Caco-2 (cell line): Measurements from ENCODE around the gene PRLR. TPM values are rescaled to one million over a fixed set of nuclear protein-coding genes. Genes with fewer than 3 reads are reported as not detected.

ENCODE experiments used
- BruUV-seq: library from RNA; stranded (reverse); fragments of 400-500 nt; replicated peaks from 2 replicates; lab custom pipeline; 2021; lab: Mats Ljungman, UMichigan
- CTCF ChIA-PET: fragments of 300-600 bp; sonication (Branson Sonifier 250); formaldehyde crosslinking; loops from one replicate; lab custom pipeline; 2022; ENCODE audit warnings: antibody characterized with exemption; lab: Charles Lee
- POLR2A ChIA-PET: fragments of 300-600 bp; sonication (Branson Sonifier 250); formaldehyde crosslinking; loops from one replicate; lab custom pipeline; 2022; ENCODE audit warnings: antibody characterized with exemption; lab: Charles Lee
- DNase-seq, 2 experiments: peaks; one replicate each; pipeline versions ENCODE4 v3.0.0 to v3.0.0-alpha.2; 2020 to 2022
- H3K27me3 ChIP-seq: replicated peaks from 2 replicates; pipeline ENCODE4 v1.6.0; 2011; ENCODE audit warnings: low read length; ENCODE audit not compliant: control insufficient read depth, insufficient read depth
- H3K36me3 ChIP-seq: 2 replicates; pipeline ENCODE4 v1.5.1; 2011; ENCODE audit warnings: low read length; ENCODE audit not compliant: control insufficient read depth, insufficient read depth
- H3K4me1 ChIP-seq: fragments of 250-450 bp; sonication (Bioruptor Pico); 2 replicates; pipeline ENCODE4 v1.5.1; 2020; ENCODE audit warnings: mild to moderate bottlenecking
- H3K4me3 ChIP-seq: 2 replicates; pipeline ENCODE4 v1.5.1; 2011; ENCODE audit warnings: low read depth, mild to moderate bottlenecking, control low read depth, low read length
- H3K9me3 ChIP-seq: fragments of 250-450 bp; sonication (Bioruptor Pico); 2 replicates; pipeline ENCODE4 v1.5.1; 2020; ENCODE audit warnings: mild to moderate bottlenecking, moderate library complexity
- H3K27ac Mint-ChIP-seq: one replicate; pipeline ENCODE4 v1.8.0; 2022; ENCODE audit warnings: mixed read lengths; ENCODE audit not compliant: unreplicated experiment
- H3K27me3 Mint-ChIP-seq: one replicate; pipeline ENCODE4 v1.8.0; 2022; ENCODE audit warnings: mixed read lengths; ENCODE audit not compliant: insufficient read depth, unreplicated experiment
- H3K36me3 Mint-ChIP-seq: one replicate; pipeline ENCODE4 v1.8.0; 2022; ENCODE audit warnings: mild to moderate bottlenecking, mixed read lengths; ENCODE audit not compliant: insufficient read depth, unreplicated experiment
- H3K4me1 Mint-ChIP-seq: one replicate; pipeline ENCODE4 v1.8.0; 2022; ENCODE audit warnings: low read depth, mixed read lengths; ENCODE audit not compliant: unreplicated experiment
- H3K4me3 Mint-ChIP-seq: one replicate; pipeline ENCODE4 v1.8.0; 2022; ENCODE audit warnings: mild to moderate bottlenecking, moderate library complexity, mixed read lengths; ENCODE audit not compliant: unreplicated experiment
- H3K9me3 Mint-ChIP-seq: one replicate; pipeline ENCODE4 v1.8.0; 2022; ENCODE audit warnings: mixed read lengths; ENCODE audit not compliant: unreplicated experiment
- intact Hi-C: fragments of 100-400 bp; cut with micrococcal nuclease; formaldehyde crosslinking; loops from one replicate; pipeline ENCODE4 v1.10.0; 2022; ENCODE audit not compliant: unreplicated experiment
- total RNA-seq: library from RNA; stranded (reverse); gene quantifications from 2 replicates; pipeline ENCODE4 v1.2.3, GENCODE V29; 2022
- TF ChIP-seq, protein P1 (sequence below), 2 experiments: fragments of 200-600 bp in 1 of 2; IDR thresholded peaks; 1 replicate in 1 of 2; 2 replicates in 1 of 2; pipeline versions ENCODE4 v1.5.1 to v1.8.0; 2011 to 2022; ENCODE audit warnings: antibody characterized with exemption in 1 of 2, control low read depth in 1 of 2, inconsistent platforms in 1 of 2, low read depth in 1 of 2, low read length in 1 of 2, mild to moderate bottlenecking in 1 of 2, moderate library complexity in 1 of 2; ENCODE audit not compliant: insufficient read depth in 1 of 2, severe bottlenecking in 1 of 2, unreplicated experiment in 1 of 2

PRLR gene
- total RNA-seq, 1 experiment from 2014 or later, result 2.3 TPM

DNA sequence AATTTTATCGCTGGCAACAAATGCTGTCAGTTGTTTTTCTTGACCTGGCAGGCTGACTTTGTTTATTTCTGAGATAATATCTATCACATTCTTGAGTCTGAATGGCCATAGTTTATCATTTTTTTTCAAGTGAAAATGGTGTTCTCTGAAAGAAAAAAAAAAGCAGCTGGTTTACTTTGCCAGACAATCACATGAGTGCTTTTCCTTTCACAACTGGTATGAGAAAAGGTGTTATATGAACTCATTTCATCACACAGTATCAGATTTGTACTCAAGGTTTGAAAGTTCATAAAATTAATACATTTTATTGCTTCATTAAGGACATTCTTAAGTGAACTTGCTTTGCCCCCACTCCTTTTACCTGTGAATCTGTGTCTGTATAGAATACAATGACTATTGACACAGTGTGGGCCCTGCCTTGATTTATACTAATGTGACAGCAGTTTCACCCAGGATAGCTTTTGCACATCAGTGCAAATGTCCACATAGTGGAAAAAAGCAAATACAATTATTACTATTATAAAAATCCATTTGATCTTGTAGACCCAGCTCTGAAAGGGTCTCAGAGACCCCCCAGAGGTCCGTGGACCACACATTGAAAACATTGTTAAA is 33.1 kb upstream of the PRLR start:
- no peaks in the 10 kb centered on the region for H3K9me3 Mint-ChIP-seq

DNA sequence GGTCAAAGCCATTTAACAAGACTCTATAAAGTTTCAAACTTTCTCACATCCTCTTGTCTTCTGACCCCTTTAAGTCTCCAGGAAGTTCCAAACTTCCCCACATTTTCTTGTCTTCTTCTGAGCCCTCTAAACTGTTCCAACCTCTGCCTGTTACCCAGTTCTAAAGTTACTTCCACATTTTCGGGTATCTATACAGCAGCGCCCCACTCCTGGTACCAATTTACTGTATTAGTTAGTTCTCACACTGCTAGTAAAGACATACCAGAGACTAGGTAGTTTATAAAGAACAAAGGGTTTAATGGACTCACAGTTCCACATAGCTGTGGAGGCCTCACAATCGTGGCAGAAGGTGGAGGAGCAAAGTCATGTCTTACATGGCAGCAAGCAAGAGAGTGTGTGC is 23.3 kb upstream of the PRLR start:
- TF ChIP-seq, protein P1, sequence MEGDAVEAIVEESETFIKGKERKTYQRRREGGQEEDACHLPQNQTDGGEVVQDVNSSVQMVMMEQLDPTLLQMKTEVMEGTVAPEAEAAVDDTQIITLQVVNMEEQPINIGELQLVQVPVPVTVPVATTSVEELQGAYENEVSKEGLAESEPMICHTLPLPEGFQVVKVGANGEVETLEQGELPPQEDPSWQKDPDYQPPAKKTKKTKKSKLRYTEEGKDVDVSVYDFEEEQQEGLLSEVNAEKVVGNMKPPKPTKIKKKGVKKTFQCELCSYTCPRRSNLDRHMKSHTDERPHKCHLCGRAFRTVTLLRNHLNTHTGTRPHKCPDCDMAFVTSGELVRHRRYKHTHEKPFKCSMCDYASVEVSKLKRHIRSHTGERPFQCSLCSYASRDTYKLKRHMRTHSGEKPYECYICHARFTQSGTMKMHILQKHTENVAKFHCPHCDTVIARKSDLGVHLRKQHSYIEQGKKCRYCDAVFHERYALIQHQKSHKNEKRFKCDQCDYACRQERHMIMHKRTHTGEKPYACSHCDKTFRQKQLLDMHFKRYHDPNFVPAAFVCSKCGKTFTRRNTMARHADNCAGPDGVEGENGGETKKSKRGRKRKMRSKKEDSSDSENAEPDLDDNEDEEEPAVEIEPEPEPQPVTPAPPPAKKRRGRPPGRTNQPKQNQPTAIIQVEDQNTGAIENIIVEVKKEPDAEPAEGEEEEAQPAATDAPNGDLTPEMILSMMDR (IDR thresholded peaks at IDR 0.05; ENCODE audit: insufficient read depth in 1 of 2, low read depth in 1 of 2, low read length in 1 of 2, severe bottlenecking in 1 of 2, unreplicated experiment in 1 of 2), result no peak
- H3K4me1 Mint-ChIP-seq, result no peaks in the 10 kb centered on the region
- CTCF ChIA-PET, result no interaction called here

More for the DNA sequence above, 33.1 kb upstream of the PRLR start:
- DNase-seq, result no peak
- Histone ChIP-seq H3K36me3 (no peaks in the 10 kb centered on the region), H3K4me3 (no peak overlapping the region), H3K4me1 (no peaks in the 10 kb centered on the region), H3K9me3 (no peaks in the 10 kb centered on the region), H3K27me3 (no peaks in the 10 kb centered on the region)
- no TSS peak for BruUV-seq
- ChIA-PET POLR2A (no interaction called here), CTCF (no interaction called here)
- TF ChIP-seq, protein P1 (IDR thresholded peaks at IDR 0.05; ENCODE audit: insufficient read depth in 1 of 2, low read depth in 1 of 2, low read length in 1 of 2, severe bottlenecking in 1 of 2, unreplicated experiment in 1 of 2), result no peak
- Mint-ChIP-seq H3K36me3 (no peaks in the 10 kb centered on the region), H3K4me3 (no peak overlapping the region), H3K27ac (no peak overlapping the region), H3K4me1 (no peaks in the 10 kb centered on the region), H3K27me3 (no peaks in the 10 kb centered on the region)
- intact Hi-C loops, result no loop called here

DNA sequence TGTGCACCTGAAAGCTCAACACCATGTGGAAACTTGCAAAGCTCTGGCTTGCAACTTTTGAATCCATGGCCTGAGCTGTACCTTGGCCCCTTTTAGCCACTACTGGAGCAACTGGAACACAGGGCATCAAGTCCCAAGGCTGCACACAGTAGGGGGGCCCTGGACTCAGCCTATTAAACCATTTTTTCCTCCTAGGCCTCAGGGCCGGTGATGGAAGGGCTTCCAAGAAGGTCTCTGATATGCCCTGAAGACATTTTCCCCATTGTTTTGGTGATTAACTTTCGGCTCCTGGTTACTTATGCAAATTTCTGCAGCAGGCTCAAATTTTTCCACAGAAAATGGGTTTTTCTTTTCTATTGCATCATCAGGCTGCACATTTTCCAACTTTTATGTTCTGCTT is 22.7 kb upstream of the PRLR start:
- peaks cover 17% of the 10 kb centered on the region for H3K9me3 Mint-ChIP-seq
- DNase-seq, result no peak
- Histone ChIP-seq H3K36me3 (no peaks in the 10 kb centered on the region), H3K27me3 (no peaks in the 10 kb centered on the region), H3K4me3 (no peak overlapping the region), H3K4me1 (no peaks in the 10 kb centered on the region), H3K9me3 (no peaks in the 10 kb centered on the region; the same call in 1 of the 2 replicates)
- no peaks in the 10 kb centered on the region for H3K27me3 Mint-ChIP-seq
- intact Hi-C loops, result no loop called here
- H3K27ac Mint-ChIP-seq, result no peak overlapping the region
- no peak overlapping the region for H3K4me3 Mint-ChIP-seq
- CTCF ChIA-PET, result no interaction called here
- POLR2A ChIA-PET, result no interaction called here
- BruUV-seq, result no TSS peak
- no peaks in the 10 kb centered on the region for H3K36me3 Mint-ChIP-seq
- no peaks in the 10 kb centered on the region for H3K4me1 Mint-ChIP-seq
- TF ChIP-seq, protein P1 (IDR thresholded peaks at IDR 0.05; ENCODE audit: insufficient read depth in 1 of 2, low read depth in 1 of 2, low read length in 1 of 2, severe bottlenecking in 1 of 2, unreplicated experiment in 1 of 2), result no peak

More for the DNA sequence above, 23.3 kb upstream of the PRLR start:
- no peaks in the 10 kb centered on the region for H3K36me3 ChIP-seq
- H3K4me1 ChIP-seq, result no peaks in the 10 kb centered on the region
- Mint-ChIP-seq H3K9me3 (peaks cover 17% of the 10 kb centered on the region), H3K36me3 (no peaks in the 10 kb centered on the region), H3K27me3 (no peaks in the 10 kb centered on the region), H3K4me3 (no peak overlapping the region), H3K27ac (no peak overlapping the region)
- H3K27me3 ChIP-seq, result no peaks in the 10 kb centered on the region
- intact Hi-C loops, result no loop called here
- no TSS peak for BruUV-seq
- no peak for DNase-seq
- no peak overlapping the region for H3K4me3 ChIP-seq
- H3K9me3 ChIP-seq, result no peaks in the 10 kb centered on the region; the same call in 1 of the 2 replicates
- POLR2A ChIA-PET, result no interaction called here
